Endodermal cell (in vitro differentiated cells): ENCODE data around the gene UBL7. TPM values are rescaled to one million over a fixed set of nuclear protein-coding genes. Genes with fewer than 3 reads are reported as not detected.

Source experiments
- DNase-seq: peaks from one replicate; pipeline ENCODE4 v3.0.0-alpha.2; 2017
- H3K27ac ChIP-seq: 2 replicates; pipeline ENCODE4 v1.5.1; 2013; ENCODE audit warnings: mild to moderate bottlenecking, low read depth, low read length, moderate library complexity
- H3K27me3 ChIP-seq: 2 replicates; pipeline ENCODE4 v1.6.1; 2013; ENCODE audit warnings: mild to moderate bottlenecking, low read length, moderate library complexity; ENCODE audit not compliant: insufficient read depth, control insufficient read depth, poor library complexity, severe bottlenecking
- H3K36me3 ChIP-seq: 2 replicates; pipeline ENCODE4 v1.7.0; 2013; ENCODE audit warnings: mild to moderate bottlenecking, low read length, moderate library complexity; ENCODE audit not compliant: control insufficient read depth, insufficient read depth
- H3K4me1 ChIP-seq: one replicate; pipeline ENCODE4 v1.7.0; 2013; ENCODE audit warnings: low read length; ENCODE audit not compliant: control insufficient read depth, insufficient read depth
- H3K4me3 ChIP-seq: 2 replicates; pipeline ENCODE4 v1.5.1; 2013; ENCODE audit warnings: mild to moderate bottlenecking, low read length, moderate library complexity
- H3K9ac ChIP-seq: 2 replicates; pipeline ENCODE4 v1.6.1; 2013; ENCODE audit warnings: mild to moderate bottlenecking, low read length, moderate library complexity; ENCODE audit not compliant: poor library complexity, severe bottlenecking; ENCODE audit errors: extremely low read depth
- H3K9me3 ChIP-seq: 2 replicates; pipeline ENCODE4 v1.6.1; 2013; ENCODE audit warnings: mild to moderate bottlenecking, low read length, moderate library complexity; ENCODE audit not compliant: control insufficient read depth
- H3K27ac Mint-ChIP-seq: 2 replicates; pipeline ENCODE4 v1.8.0; 2020; ENCODE audit warnings: mixed read lengths
- H3K27me3 Mint-ChIP-seq: 2 replicates; pipeline ENCODE4 v1.8.0; 2021; ENCODE audit warnings: mild to moderate bottlenecking, mixed read lengths; ENCODE audit not compliant: insufficient read depth
- H3K36me3 Mint-ChIP-seq: 2 replicates; pipeline ENCODE4 v1.8.0; 2020; ENCODE audit warnings: low read depth, mixed read lengths
- H3K4me1 Mint-ChIP-seq: 2 replicates; pipeline ENCODE4 v1.8.0; 2020; ENCODE audit warnings: mixed read lengths
- H3K4me3 Mint-ChIP-seq: 2 replicates; pipeline ENCODE4 v1.8.0; 2020; ENCODE audit warnings: mild to moderate bottlenecking, moderate library complexity, mixed read lengths
- H3K9me3 Mint-ChIP-seq: 2 replicates; pipeline ENCODE4 v1.8.0; 2020; ENCODE audit warnings: mild to moderate bottlenecking, mixed read lengths
- CTCF ChIP-seq: fragments of 200-600 bp; sonication (generic); conservative IDR thresholded peaks from 2 replicates; pipeline ENCODE4 v1.5.0; 2021; ENCODE audit warnings: antibody characterized with exemption, mild to moderate bottlenecking
- WGBS, 2 experiments: methylation state at CpG; one replicate each; pipeline versions ENCODE4 v1.1.5 to v1.1.7; 2013; ENCODE audit warnings: missing lambda C conversion rate in 2 of 2, mixed read lengths in 1 of 2; ENCODE audit not compliant: insufficient coverage in 1 of 2, insufficient read length in 1 of 2; 5-methylcytosine and 5-hydroxymethylcytosine counted together
- microRNA-seq: library from miRNA; unstranded; fragments of <30 nt; microRNA quantifications from one replicate; pipeline ENCODE4 v1.2.0, GENCODE V29; 2020; ENCODE audit warnings: borderline microRNAs expressed
- total RNA-seq, 2 donors: library from RNA; stranded (reverse); fragmentation: NEBNext Ultra II Directional in 1 of 2; extraction: Animal tissue kit (Norgen Biotek cat#: 25700) in 1 of 2; gene quantifications; 2 replicates in 1 of 2; 3 replicates in 1 of 2; pipeline ENCODE4 v1.2.1, GENCODE V29; 2021

UBL7 gene
- total RNA-seq, 2 donors from 2014 or later, result 38.5 to 52.6 TPM

- Histone ChIP-seq H3K36me3 (no peaks in the 10 kb centered on the region), H3K27ac (no peak overlapping the region), H3K4me1 (peaks cover 5% of the 10 kb centered on the region), H3K4me3 (no peak overlapping the region), H3K9me3 (no peaks in the 10 kb centered on the region), H3K9ac (no peak overlapping the region), H3K27me3 (no peaks in the 10 kb centered on the region)
- Mint-ChIP-seq H3K27ac (no peak overlapping the region), H3K4me3 (no peak overlapping the region), H3K36me3 (no peaks in the 10 kb centered on the region), H3K27me3 (peaks cover 6% of the 10 kb centered on the region), H3K4me1 (peaks cover 10% of the 10 kb centered on the region), H3K9me3 (no peaks in the 10 kb centered on the region)
- 58 to 71% methylated on average over 7 to 9 of the region's 9 CpGs for WGBS, 2 experiments
- peak; percentile 36 for TF ChIP-seq CTCF
- DNase-seq, result peak; percentile 71
These were observed 64.3 kb downstream of the UBL7 start for GRCh38 chr15:74396445-74397238.

- H3K27me3 Mint-ChIP-seq, result peaks cover 6% of the 10 kb centered on the region
- H3K9me3 ChIP-seq, result no peaks in the 10 kb centered on the region
- no peaks in the 10 kb centered on the region for H3K36me3 Mint-ChIP-seq
- H3K9me3 Mint-ChIP-seq, result no peaks in the 10 kb centered on the region
- peaks cover 9% of the 10 kb centered on the region for H3K4me1 Mint-ChIP-seq
- no peak overlapping the region for H3K27ac ChIP-seq
- no peaks in the 10 kb centered on the region for H3K36me3 ChIP-seq
- no peak overlapping the region for H3K4me3 Mint-ChIP-seq
- peak overlapping the region; percentile 18 for H3K27ac Mint-ChIP-seq
- DNase-seq, result peak; percentile 60
- WGBS, 2 experiments, result 84 to 89% methylated on average over 10 of the region's 10 CpGs
- H3K9ac ChIP-seq, result no peak overlapping the region
- peaks cover 5% of the 10 kb centered on the region for H3K4me1 ChIP-seq
- H3K4me3 ChIP-seq, result no peak overlapping the region
- no peaks in the 10 kb centered on the region for H3K27me3 ChIP-seq
- TF ChIP-seq CTCF, result no peak
These were observed 64.9 kb downstream of the UBL7 start for GRCh38 chr15:74396146-74396438.

Small RNA genes lying within 50 kb of the gene (microRNA-seq; reads per million reads assigned to microRNA genes)
- gene MIR6881, result not detected

Other genes with a start within 250 kb of the UBL7 start
- gene CCDC33, start 224.8 kb downstream of the UBL7 start, total RNA-seq, result 1 to 10 TPM; 2.8 to 3.5 TPM
- gene CYP11A1, start 93.5 kb downstream of the UBL7 start, total RNA-seq, result 1 to 10 TPM; 4.8 to 5.3 TPM
- 1 to 10 TPM; 8.1 to 8.2 TPM for gene SEMA7A, start 27.2 kb downstream of the UBL7 start, total RNA-seq
- 10 to 100 TPM; 98.1 to 99.4 TPM for gene ARID3B, start 80.1 kb upstream of the UBL7 start, total RNA-seq
- 10 to 100 TPM; 53.4 to 67.3 TPM for gene CLK3, start 154.7 kb upstream of the UBL7 start, total RNA-seq
- gene EDC3, start 234.9 kb upstream of the UBL7 start, total RNA-seq, result 10 to 100 TPM; 44.5 to 48.3 TPM